Stimulated activated CD4-positive, alpha-beta T cell treated with anti-CD3 and anti-CD28 coated beads, Interleukin-4, amount 100 ng/mL, for 4 hours (primary cell): ENCODE results near the gene PLEKHM3.

ENCODE experiments used
- DNase-seq, 2 experiments: peaks; one replicate each; pipeline ENCODE4 v3.0.0-alpha.2; 2020

Gene PLEKHM3

GRCh38 chr2:207991944-207992343 is 33.4 kb downstream of the PLEKHM3 start:
- DNase-seq: no peak

- DNase-seq: no peak
These were observed 34.5 kb downstream of the PLEKHM3 start for GRCh38 chr2:207990784-207991183.

- DNase-seq: no peak
These were observed 36.4 kb downstream of the PLEKHM3 start for GRCh38 chr2:207988975-207989374.

GRCh38 chr2:207987025-207987716 is 38.2 kb downstream of the PLEKHM3 start:
- DNase-seq: no peak

GRCh38 chr2:207984765-207985480 is 40.4 kb downstream of the PLEKHM3 start:
- DNase-seq: no peak

GRCh38 chr2:207983641-207984042 is 41.7 kb downstream of the PLEKHM3 start:
- no peak for DNase-seq

- no peak for DNase-seq
These were observed 47.0 kb downstream of the PLEKHM3 start for GRCh38 chr2:207978177-207978948.

- no peak for DNase-seq
These were observed 49.4 kb downstream of the PLEKHM3 start for GRCh38 chr2:207975921-207976320.

GRCh38 chr2:207974216-207974605 is 51.1 kb downstream of the PLEKHM3 start:
- no peak for DNase-seq

- DNase-seq: no peak
These were observed 54.5 kb downstream of the PLEKHM3 start for GRCh38 chr2:207970826-207971180.

GRCh38 chr2:207970147-207970825 is 55.0 kb downstream of the PLEKHM3 start:
- no peak for DNase-seq

- DNase-seq: no peak
These were observed 56.1 kb downstream of the PLEKHM3 start for GRCh38 chr2:207969249-207969648.

GRCh38 chr2:207967121-207967520 is 58.2 kb downstream of the PLEKHM3 start:
- no peak for DNase-seq

- no peak for DNase-seq
These were observed 64.4 kb downstream of the PLEKHM3 start for GRCh38 chr2:207960911-207961310.

GRCh38 chr2:207960090-207960489 is 65.2 kb downstream of the PLEKHM3 start:
- DNase-seq: no peak

- DNase-seq: no peak
These were observed 68.6 kb downstream of the PLEKHM3 start for GRCh38 chr2:207956771-207957170.

- no peak for DNase-seq
These were observed 69.9 kb downstream of the PLEKHM3 start for GRCh38 chr2:207955456-207955855.

GRCh38 chr2:207953354-207953753 is 72.0 kb downstream of the PLEKHM3 start:
- DNase-seq: no peak

- DNase-seq: no peak
These were observed 72.6 kb downstream of the PLEKHM3 start for GRCh38 chr2:207952564-207953345.

GRCh38 chr2:207951734-207952470 is 73.4 kb downstream of the PLEKHM3 start:
- no peak for DNase-seq

GRCh38 chr2:207950761-207951114 is 74.6 kb downstream of the PLEKHM3 start:
- DNase-seq: no peak
